T-helper 2 cell treated with Interferon-gamma antibody and Interleukin-4, amounts not matched to agents 100 ng/mL and 5 ng/mL, for 36 hours (primary cell): ENCODE data around the gene CSGALNACT2. TPM values are rescaled to one million over a fixed set of nuclear protein-coding genes. Genes with fewer than 3 reads are reported as not detected.

Source experiments
- intact Hi-C: fragments of 100-400 bp; cut with micrococcal nuclease; formaldehyde crosslinking; loops from one replicate; pipeline ENCODE4 v1.15.1; 2023
- total RNA-seq: library from RNA; stranded (reverse); gene quantifications from 2 replicates; pipeline ENCODE4 v1.2.3, GENCODE V29; 2022

Gene CSGALNACT2
- total RNA-seq, 1 donor from 2014 or later: 35.9 TPM

DNA sequence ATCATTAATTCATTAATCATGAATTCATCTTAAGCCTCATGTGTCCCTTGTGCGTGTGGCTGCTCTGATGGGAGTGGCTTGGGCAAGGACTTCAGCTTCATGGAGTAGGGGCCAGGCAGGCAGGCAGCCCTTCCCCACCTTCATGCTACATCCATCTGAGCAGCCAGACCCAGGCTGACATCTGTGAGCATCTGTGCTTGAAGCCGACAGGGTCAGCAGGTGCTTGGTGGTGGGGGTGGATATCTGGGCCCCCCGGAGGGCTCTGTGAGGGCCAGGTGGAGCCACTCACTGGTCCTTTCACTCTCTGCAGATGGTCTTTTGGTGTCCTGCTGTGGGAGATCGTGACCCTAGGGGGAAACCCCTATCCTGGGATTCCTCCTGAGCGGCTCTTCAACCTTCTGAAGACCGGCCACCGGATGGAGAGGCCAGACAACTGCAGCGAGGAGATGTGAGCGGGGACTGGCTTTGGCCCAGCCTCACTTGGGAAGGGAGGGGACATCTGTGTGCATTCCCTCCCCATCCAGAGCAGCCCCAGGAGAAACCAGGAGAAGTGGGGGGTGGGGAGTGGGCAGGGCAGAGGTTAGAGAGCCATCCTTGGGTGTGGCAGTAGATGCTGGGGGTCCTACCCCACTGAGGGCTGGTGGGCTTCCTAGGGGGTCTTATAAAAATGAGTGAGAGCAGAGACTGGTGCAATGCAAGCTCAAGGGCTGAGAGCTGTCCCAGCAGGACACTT lies 14.7 kb upstream of the CSGALNACT2 start:
- intact Hi-C loops: loop anchor here (5.0 kb wide), 1 partner anchor 571 kb away; no protein-coding TSS in a partner anchor

DNA sequence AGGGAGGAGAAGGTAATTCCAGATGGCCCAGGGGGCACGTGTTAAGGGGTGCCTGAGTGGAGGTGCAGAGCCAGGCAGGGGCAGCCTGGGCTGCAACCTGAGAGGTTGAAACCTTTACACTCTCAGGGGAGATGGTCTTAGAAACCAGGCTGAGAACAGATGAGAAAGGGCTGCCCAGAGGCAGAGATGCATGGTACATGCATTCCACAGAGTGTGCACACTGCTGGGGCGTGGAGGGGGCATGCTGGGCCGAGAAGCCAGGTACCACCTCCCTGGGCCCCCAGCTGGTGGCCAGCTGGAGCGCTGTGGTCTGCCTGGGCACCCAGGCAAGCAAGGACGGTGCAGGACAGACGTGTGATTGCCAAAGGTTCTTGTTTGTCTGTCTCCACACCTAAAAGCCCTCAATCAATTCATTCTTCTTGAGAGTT lies 14.1 kb upstream of the CSGALNACT2 start:
- intact Hi-C loops: loop anchor here (5.0 kb wide), 1 partner anchor 572 kb away; no protein-coding TSS in a partner anchor

DNA sequence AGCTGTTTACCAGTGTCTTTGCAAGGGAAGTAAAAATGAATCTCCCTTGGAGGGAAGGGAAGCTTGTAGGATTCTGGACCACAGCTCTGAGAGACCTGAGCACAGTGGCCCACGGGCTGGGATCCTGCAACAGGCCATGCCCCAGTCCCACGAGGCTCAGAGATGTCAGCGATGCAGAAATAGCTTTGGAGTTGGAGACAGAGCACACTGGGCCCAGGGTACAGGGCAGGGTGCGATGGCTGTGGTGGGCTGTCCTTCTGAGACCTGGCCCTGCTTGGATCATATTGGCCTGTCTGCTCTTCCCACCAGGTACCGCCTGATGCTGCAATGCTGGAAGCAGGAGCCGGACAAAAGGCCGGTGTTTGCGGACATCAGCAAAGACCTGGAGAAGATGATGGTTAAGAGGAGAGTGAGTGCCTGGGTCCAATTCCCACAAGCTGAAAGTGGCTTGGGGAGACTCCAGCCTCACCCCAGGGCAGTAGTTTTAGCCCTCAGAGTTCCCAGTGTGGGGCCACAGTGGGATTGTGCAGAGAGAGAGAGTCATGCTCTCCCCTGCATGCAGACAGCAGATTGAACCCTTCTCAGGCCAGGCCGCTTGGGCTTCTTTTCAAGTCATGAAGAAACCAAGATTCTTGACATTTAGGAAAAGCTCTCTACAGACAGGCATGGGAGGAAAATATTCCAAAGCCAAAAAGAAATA lies 13.5 kb upstream of the CSGALNACT2 start:
- intact Hi-C loops: loop anchor here (5.0 kb wide), 1 partner anchor 572 kb away; no protein-coding TSS in a partner anchor

DNA sequence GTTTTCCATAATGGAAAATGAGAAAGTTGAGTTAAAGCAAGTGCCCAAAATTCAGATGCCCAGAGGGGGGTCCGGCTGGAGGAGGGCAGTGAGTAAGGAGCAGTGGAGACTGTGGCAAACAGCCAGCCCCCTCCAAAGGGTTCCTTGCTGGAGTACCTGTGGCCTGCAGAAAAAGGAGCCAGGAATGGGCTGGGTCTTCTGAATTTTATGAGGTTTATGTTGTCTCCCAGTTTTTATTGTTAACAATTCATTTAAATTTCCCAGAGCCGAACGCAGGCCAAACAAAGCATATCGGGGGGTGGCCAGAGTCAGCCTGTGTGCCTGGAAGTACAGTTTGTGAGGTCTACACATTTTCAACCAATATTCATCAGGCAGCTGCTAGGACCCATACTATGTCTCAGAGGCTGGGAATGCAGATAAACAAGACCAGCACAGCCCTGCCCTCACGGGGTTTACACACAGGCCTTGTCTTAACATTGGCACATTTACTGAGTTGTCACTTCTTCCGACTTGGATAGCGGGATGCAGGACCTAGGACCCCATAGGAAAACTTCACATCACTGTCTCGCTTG lies 12.9 kb upstream of the CSGALNACT2 start:
- intact Hi-C loops: no loop called here

GRCh38 chr10:43125881-43126731 lies 12.1 kb upstream of the CSGALNACT2 start:
- intact Hi-C loops: no loop called here

DNA sequence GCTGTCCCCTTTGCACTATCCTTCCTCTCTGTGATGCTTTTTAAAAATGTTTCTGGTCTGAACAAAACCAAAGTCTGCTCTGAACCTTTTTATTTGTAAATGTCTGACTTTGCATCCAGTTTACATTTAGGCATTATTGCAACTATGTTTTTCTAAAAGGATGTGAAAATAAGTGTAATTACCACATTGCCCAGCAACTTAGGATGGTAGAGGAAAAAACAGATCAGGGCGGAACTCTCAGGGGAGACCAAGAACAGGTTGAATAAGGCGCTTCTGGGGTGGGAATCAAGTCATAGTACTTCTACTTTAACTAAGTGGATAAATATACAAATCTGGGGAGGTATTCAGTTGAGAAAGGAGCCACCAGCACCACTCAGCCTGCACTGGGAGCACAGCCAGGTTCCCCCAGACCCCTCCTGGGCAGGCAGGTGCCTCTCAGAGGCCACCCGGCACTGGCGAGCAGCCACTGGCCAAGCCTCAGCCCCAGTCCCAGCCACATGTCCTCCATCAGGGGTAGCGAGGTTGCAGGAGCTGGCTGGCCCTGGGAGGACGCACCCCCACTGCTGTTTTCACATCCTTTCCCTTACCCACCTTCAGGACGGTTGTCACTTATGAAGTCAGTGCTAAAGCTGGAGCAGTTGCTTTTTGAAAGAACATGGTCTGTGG lies 11.4 kb upstream of the CSGALNACT2 start:
- intact Hi-C loops: no loop called here

GRCh38 chr10:43127442-43127841 lies 10.8 kb upstream of the CSGALNACT2 start:
- intact Hi-C loops: no loop called here

DNA sequence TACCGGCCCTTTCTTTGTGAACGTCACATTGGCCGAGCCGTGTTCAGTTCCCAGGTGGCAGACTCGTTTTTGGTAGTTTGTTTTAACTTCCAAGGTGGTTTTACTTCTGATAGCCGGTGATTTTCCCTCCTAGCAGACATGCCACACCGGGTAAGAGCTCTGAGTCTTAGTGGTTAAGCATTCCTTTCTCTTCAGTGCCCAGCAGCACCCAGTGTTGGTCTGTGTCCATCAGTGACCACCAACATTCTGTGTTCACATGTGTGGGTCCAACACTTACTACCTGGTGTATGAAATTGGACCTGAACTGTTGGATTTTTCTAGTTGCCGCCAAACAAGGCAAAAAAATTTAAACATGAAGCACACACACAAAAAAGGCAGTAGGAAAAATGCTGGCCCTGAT lies 9.9 kb upstream of the CSGALNACT2 start:
- intact Hi-C loops: no loop called here

DNA sequence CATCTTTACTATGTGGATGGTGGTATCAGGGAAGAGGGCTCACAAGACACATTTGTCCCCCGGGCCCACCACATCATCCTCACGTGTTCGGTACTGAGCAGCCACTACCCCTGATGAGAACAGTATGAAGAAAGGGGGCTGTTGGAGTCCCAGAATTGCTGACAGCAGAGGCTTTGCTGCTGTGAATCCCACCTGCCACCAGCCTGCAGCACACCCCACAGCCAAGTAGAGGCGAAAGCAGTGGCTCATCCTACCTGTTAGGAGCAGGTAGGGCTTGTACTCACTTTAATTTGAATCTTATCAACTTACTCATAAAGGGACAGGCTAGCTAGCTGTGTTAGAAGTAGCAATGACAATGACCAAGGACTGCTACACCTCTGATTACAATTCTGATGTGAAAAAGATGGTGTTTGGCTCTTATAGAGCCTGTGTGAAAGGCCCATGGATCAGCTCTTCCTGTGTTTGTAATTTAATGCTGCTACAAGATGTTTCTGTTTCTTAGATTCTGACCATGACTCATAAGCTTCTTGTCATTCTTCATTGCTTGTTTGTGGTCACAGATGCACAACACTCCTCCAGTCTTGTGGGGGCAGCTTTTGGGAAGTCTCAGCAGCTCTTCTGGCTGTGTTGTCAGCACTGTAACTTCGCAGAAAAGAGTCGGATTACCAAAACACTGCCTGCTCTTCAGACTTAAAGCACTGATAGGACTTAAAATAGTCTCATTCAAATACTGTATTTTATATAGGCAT lies 9.1 kb upstream of the CSGALNACT2 start:
- intact Hi-C loops: loop anchor here (1.0 kb wide), 2 partner anchors 8 to 9 kb away; partner anchors contain the start of gene CSGALNACT2

DNA sequence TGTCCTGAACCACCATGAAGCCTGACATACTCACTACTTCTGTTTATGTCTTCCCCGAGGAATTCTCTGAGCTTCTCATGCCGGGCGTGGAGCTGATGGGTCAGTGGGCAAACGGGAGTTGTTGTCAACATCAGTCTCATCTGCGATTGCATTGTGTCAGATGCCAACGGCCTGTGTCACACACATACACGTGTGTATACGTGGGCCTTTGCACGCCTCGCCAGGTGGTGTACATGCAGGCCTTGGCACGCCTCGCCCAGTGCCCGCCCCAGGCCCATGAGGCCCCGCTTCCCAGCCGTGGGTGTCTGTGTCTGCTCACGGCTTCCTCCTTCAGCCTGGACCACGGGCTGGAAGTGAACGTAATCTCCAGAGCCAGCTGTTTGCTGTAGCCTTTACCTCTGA lies 7.5 kb upstream of the CSGALNACT2 start:
- intact Hi-C loops: no loop called here

DNA sequence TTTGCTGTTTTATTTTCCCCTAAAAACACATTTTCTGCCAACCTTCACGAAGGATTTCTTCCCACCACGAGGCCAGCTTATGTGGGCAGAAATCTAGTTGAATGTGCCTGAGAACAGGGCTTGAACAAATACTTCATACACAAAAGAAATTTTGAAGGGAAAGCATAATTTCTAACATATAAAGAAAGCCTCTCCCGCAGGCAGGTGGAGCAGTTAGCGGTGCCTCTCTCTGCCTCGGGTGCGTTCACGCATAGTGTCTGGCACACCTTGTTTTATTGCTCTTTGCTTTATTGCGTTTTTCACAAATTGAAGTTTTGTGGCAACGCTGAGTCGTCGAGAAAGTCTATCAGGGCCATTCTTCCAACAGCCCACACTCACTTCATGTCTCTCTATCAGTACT lies 7.0 kb upstream of the CSGALNACT2 start:
- intact Hi-C loops: no loop called here

GRCh38 chr10:43131906-43132305 lies 6.3 kb upstream of the CSGALNACT2 start:
- intact Hi-C loops: no loop called here

- intact Hi-C loops: no loop called here
Measured at GRCh38 chr10:43132867-43133787, 5.1 kb upstream of the CSGALNACT2 start.

DNA sequence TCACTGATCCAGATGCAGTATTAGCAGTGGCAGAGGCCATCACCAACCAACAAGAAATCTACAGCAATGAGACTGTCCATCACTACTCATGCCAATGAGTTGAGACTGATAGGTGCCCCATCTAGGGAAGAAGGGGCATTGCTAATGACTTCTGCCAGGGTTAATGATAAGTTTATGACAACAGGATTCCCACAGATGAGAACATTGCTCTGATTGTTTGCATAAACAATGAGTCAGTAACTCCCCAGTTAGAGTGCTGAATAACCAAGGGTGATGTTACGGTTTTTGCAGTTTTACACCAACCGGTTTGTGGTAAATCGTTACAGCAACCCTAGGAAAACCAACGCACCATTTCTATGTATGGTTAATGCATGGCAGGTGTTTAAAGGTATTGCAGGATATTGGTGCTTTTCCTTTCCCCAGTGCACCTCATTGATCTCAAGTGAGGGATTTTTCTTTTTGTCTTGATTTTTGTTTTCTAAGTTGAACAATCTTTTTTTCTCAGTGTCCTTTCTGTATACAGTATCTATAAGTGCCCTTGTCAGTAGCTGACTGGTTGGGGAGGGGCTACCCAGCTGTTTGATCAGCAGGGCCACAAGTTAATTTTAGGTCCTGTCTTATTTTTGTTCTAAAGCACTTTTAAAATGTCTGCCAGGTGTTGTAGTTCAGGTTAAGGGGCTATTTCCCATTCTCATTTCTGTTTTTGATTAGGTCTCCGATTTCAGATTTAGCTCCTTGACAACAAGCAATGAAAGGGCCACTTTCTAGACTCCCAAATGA lies 3.9 kb upstream of the CSGALNACT2 start:
- intact Hi-C loops: no loop called here

DNA sequence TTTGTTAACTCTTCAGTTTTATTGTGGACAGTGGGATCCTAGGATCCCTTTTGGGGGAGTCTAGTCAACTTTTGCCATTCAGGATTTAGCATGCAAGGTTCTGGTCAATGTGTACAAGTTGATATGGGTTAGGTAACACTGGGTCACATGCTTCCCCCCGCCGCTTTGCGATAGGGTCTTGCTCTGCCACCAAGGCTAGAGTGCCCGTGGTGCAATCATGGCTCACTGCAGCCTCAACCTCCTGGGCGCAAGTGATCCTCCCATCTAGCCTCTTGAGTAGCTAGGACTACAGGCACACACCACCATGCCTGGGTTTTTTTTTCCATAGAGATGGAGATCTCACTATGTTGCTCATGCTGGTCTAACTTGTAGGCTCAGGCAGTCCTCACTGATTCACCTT lies 3.2 kb upstream of the CSGALNACT2 start:
- intact Hi-C loops: loop anchor here (5.0 kb wide), 1 partner anchor 152 kb away; no protein-coding TSS in a partner anchor

DNA sequence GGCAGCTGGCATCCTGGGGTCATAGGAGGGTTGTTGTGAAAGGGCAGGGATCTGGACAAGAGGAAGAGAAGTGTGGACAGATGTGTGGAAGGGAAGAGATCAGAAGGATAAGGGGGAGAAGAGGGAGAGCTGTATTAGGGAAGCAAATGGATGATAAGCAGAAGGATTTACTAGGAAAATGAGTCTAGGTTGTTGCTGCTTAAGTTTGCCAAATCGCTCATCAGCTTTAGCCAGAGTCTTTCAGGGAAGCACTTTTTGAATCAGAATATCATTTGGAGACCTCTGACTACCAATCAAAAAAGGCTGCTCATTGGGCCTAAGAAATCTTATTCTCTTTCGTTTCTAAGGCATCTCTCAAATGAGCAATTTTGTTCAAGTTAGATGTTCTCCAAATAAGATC lies 2.6 kb upstream of the CSGALNACT2 start:
- intact Hi-C loops: loop anchor here (5.0 kb wide), 1 partner anchor 152 kb away; no protein-coding TSS in a partner anchor

DNA sequence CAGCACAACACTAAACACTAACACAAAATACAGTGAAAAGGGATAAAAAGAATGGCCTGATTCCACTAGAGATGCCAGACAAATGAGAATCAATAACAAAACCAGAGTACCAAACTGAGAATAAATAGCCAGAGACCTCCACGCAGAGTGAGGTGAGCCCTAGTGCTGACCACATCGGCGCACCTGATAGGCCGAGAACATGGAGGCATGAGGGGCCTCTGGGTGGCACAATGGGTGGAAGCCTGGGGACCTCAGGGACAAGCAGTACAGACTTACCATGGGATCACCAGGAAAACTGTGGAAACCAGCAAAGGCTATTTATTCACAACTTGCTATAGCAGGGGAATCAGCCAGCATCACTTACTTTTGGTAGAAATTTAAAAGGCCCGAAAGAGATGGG lies 1.8 kb upstream of the CSGALNACT2 start:
- intact Hi-C loops: loop anchor here (5.0 kb wide), 1 partner anchor 151 kb away; no protein-coding TSS in a partner anchor
